ENCODE results near the gene SLC10A3.

GRCh38 chrX:154485150-154486051, 5.0 kb downstream of the SLC10A3 start:
- TF ChIP-seq POLR2A (IDR thresholded peaks at IDR 0.05; ENCODE audit: low read depth, low read length) (no peak), POLR2AphosphoS5 (IDR thresholded peaks at IDR 0.05; ENCODE audit: insufficient read depth, low read depth, low read length) (no peak)
